Left lung (tissue), 10 donors: ENCODE measurements around the gene CCDC178. TPM values are rescaled to one million over a fixed set of nuclear protein-coding genes. Genes with fewer than 3 reads are reported as not detected.

ENCODE experiments used
- ATAC-seq: fragments of 200-7000 bp; cut with Tn5 transposase; one replicate; pipeline ENCODE4 v1.9.1; 2020; ENCODE audit warnings: moderate library complexity
- DNase-seq, 4 donors: peaks; one replicate each; pipeline ENCODE4 v3.0.0-alpha.2; 2013 to 2020
- H3K27ac ChIP-seq, 2 donors: fragments of 200-600 bp; sonication (generic) in 1 of 2; one replicate each; pipeline versions ENCODE4 v1.5.0 to v1.8.0; 2020 to 2021
- H3K27me3 ChIP-seq, 2 donors: fragments of 200-600 bp; sonication (generic) in 1 of 2; one replicate each; pipeline versions ENCODE4 v1.5.0 to v1.8.0; 2020 to 2021
- H3K36me3 ChIP-seq, 2 donors: fragments of 200-600 bp; sonication (generic) in 1 of 2; one replicate each; pipeline versions ENCODE4 v1.5.0 to v1.8.0; 2020 to 2021
- H3K4me1 ChIP-seq, 2 donors: fragments of 200-600 bp; one replicate each; pipeline ENCODE4 v1.8.0; 2021
- H3K4me3 ChIP-seq, 2 donors: fragments of 200-600 bp; sonication (generic) in 1 of 2; one replicate each; pipeline versions ENCODE4 v1.5.0 to v1.8.0; 2020 to 2021; ENCODE audit warnings: mild to moderate bottlenecking in 1 of 2
- H3K9me3 ChIP-seq, 2 donors: fragments of 200-600 bp; sonication (generic) in 1 of 2; one replicate each; pipeline versions ENCODE4 v1.5.0 to v1.8.0; 2020 to 2021
- CTCF ChIP-seq, 2 donors: fragments of 200-600 bp; sonication (generic) in 1 of 2; IDR thresholded peaks; one replicate each; pipeline versions ENCODE4 v1.5.0 to v1.8.0; 2021; ENCODE audit warnings: antibody characterized with exemption in 2 of 2
- intact Hi-C, 2 donors: fragments of 100-400 bp; cut with DNase I; formaldehyde crosslinking; loops; one replicate each; pipeline versions ENCODE4 v1.11.2 to v1.14.2; 2022
- polyA plus RNA-seq, 6 donors: library from polyadenylated mRNA; unstranded; fragments of 120-200 nt; gene quantifications; one replicate each; pipeline ENCODE4 v1.2.1, GENCODE V29; 2013; ENCODE audit not compliant: insufficient read length in 6 of 6
- total RNA-seq, 2 donors: library from RNA; stranded (reverse); fragmentation: NEBNext Ultra II Directional; extraction: Animal tissue kit (Norgen Biotek cat#: 25700); gene quantifications; one replicate each; pipeline ENCODE4 v1.2.1, GENCODE V29; 2021
- donor health status: DM: no; HTN: yes; CAD: no.
- donor health status: DM: no; HTN: no; CAD: no.

The CCDC178 gene
- total and polyA plus RNA-seq, 8 donors = 0.73 to 2.9 (median 2.2) TPM; not detected in 1

- Histone ChIP-seq H3K9me3 (no peaks in the 10 kb centered on the region), H3K36me3 (no peaks in the 10 kb centered on the region), H3K4me1 (no peaks in the 10 kb centered on the region), H3K27ac (no peak overlapping the region), H3K4me3 (no peak overlapping the region), H3K27me3 (no peaks in the 10 kb centered on the region)
- intact Hi-C loops = no loop called here
- no peak for DNase-seq
- ATAC-seq = no peak
- no peak for TF ChIP-seq CTCF (IDR thresholded peaks at IDR 0.05)
Measured at GRCh38 chr18:32889615-32890593, 550.6 kb downstream of the CCDC178 start.

GRCh38 chr18:32888306-32888705 is 552.2 kb downstream of the CCDC178 start:
- Histone ChIP-seq H3K4me1 (no peaks in the 10 kb centered on the region), H3K27me3 (no peaks in the 10 kb centered on the region), H3K36me3 (no peaks in the 10 kb centered on the region), H3K27ac (no peak overlapping the region), H3K4me3 (no peak overlapping the region), H3K9me3 (no peaks in the 10 kb centered on the region)
- intact Hi-C loops = no loop called here
- no peak for ATAC-seq
- DNase-seq = no peak
- no peak for TF ChIP-seq CTCF (IDR thresholded peaks at IDR 0.05)

Other genes with a start within 250 kb of the CCDC178 start
- gene ASXL3, start 137.5 kb upstream of the CCDC178 start, total RNA-seq = 1 to 10 TPM; 1.5 to 3.1 TPM
- 10 to 100 TPM in 5 of 6 donors, 1 to 10 TPM in 1; 9.8 to 12.9 (median 11.7) TPM for gene ASXL3, start 137.5 kb upstream of the CCDC178 start, polyA plus RNA-seq